ENCODE data around the gene GABRR2.
"Not testable (repeated sequence)": the region's sequence is repeated elsewhere in the genome, so short reads cannot be mapped to it uniquely, and the experiment has no call there.

Gene GABRR2

GRCh38 chr6:89324304-89324703 is 9.2 kb upstream of the GABRR2 start:
- DNase-seq (ENCODE audit: low read depth, low spot score) = no peak

DNA sequence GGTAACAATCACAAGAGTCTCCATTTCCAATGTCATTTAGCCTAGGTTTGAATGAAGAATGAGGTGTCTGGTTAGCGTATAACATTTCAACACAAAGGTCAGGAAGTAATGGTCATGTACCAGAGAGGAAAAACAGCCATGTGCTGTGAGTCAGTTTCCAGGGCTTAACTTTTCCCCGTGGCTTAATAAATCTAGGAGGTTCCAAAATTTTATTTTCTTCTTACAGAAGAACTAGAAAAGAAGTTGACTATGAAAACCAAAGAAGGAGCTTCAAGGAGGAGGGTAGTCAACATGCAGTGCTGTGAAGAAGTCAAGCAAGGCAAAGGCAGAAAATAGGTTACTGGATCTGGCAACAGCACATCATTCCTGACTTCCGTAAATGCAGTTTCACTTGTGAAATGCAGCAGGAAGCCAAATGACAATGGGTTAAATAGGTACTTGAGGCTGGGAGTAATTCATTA is 8.4 kb upstream of the GABRR2 start:
- no peak for DNase-seq (ENCODE audit: low read depth, low spot score)

- DNase-seq (ENCODE audit: low read depth, low spot score) = no peak
Observed at GRCh38 chr6:89321131-89321970, 6.3 kb upstream of the GABRR2 start.

DNA sequence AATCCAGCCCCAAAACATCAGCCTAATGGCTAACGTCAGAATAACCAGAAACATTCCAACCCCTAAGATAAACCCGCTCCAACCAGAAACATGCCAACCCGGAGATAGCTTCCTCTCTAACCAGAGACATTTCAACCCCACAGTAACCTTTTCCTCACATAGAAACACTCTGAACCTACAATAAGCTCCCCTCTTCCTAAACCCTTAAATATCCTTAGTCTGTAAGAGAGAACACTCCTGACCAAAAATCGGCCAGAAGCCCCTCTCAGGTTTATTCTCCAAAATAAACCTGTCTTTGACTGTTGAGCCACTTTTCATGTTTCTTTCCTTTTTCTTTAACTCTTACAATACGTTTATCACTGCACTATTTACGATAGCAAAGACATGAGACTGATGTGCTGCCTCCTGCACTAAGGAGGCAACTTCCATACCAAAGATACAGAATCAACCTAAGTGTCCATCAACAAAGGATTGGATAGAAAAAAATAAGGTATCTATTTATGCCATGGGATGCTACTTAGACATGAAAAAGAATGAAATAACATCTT is 5.0 kb upstream of the GABRR2 start:
- DNase-seq (ENCODE audit: low read depth, low spot score) = no peak

DNA sequence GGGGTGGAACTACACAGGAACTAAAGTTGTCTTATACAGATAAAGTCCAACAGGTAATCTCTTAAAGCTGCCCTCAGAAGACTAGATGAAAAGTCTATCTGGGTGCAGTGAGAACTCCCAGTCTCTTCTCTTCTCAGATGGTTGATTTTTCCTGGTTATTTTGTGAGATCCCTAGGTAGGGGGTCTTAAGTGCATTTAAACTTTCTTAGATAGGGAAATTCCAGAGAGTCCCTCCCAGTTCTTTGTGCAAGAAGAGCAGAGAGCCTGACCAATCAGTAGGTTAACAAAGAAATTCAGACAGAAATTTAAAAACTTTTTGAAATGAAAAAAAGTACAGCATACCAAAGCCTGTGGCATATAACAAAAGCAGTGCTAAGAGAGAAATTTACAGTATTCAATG is 2.0 kb upstream of the GABRR2 start:
- DNase-seq (ENCODE audit: low read depth, low spot score) = no peak

GRCh38 chr6:89314692-89315091 is 407 bp downstream of the GABRR2 start:
- no peak for DNase-seq (ENCODE audit: low read depth, low spot score)

- DNase-seq (ENCODE audit: low read depth, low spot score) = peak; percentile 95
Observed at GRCh38 chr6:89313006-89313405, 2.1 kb downstream of the GABRR2 start.

DNA sequence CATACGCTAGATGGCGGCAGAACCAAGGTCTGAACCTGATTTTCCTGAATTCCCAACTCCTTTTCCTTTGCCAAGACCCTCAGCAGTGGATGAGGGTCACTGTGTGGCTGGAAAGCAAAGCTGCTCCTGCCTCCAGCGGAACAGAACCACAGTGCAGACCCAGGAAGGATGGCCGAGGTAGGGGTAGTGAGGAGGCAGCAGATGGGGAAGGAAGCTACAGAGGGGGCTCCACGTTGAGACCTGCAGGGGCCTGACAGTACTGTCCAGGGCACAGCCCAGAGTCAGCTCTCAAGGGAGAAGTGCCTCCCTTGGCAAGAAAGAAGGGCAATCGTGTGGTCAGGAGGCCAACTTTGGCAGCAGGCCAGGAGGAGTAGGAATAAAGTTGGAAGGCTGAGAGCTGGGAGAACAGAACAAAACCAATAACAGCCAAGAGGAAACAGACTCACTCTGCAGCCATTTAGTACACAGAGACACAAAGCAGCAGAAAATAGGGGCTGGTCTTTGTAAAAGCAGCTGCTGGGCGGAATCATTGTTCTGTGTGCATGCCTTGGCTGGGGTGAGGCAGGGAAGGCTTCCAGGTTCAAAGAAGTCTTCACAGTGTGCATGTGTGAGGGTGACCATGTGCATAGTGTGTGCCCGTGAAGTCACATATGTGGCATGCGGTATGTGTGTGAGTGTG is 3.1 kb downstream of the GABRR2 start:
- peak; percentile 87 for DNase-seq (ENCODE audit: low read depth, low spot score)

DNA sequence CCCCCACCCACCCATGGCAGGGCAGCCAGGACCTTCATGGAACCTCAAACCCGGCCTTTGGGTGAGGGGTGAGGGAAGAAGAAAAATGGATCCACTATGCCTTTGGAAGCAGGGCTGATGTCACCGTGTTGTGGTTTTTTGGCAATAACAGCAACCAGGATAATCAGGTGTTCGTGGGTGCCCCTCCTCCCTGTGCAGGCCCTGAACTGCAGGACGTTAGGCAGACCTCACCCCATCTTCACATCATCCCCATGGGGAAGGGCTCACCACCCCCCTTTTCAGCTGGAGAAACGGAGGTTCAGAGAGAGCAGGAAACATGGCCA is 3.6 kb downstream of the GABRR2 start:
- DNase-seq (ENCODE audit: low read depth, low spot score) = no peak

GRCh38 chr6:89310929-89311328 is 4.2 kb downstream of the GABRR2 start:
- peak; percentile 46 for DNase-seq (ENCODE audit: low read depth, low spot score)

- no peak for DNase-seq (ENCODE audit: low read depth, low spot score)
Observed at GRCh38 chr6:89308525-89309395, 6.3 kb downstream of the GABRR2 start.

DNA sequence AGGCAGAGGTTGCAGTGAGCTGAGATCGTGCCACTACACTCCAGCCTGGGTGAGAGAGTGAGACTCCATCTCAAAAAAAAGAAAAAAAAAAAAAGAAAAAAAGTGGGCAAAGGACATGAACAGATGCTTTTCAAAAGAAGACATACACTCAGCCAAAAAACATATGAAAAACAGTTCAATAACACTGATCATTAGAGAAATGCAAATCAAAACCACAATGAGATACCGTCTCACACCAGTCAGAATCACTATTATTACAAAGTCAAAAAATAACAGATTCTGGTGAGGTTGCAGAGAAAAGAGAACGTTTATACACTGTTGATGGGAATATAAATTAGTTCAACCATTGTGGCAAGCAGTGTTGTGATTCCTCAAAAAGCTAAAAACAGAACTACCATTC is 10.6 kb downstream of the GABRR2 start:
- not testable (repeated sequence) for DNase-seq (ENCODE audit: low read depth, low spot score)

DNA sequence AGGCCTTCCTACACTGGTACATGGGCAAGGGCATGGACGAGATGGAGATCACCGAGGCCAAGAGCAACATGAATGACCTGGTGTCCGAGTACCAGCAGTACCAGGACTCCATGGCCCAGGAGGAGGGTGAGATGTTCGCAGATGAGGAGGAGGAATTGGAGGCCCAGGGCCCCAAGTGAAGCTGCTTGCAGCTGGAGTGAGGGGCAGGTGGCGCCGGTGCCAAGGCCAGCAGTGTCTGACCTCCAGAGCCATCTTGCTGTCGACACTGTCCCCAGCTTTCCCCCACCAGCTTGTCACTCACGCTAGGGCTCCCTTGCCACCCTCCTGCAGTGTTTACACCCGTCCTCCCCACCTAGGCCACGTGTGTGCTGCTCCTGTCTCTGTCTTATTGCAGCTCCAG is 12.2 kb downstream of the GABRR2 start:
- no peak for DNase-seq (ENCODE audit: low read depth, low spot score)

- DNase-seq (ENCODE audit: low read depth, low spot score) = no peak
Observed at GRCh38 chr6:89302195-89302770, 12.8 kb downstream of the GABRR2 start.

GRCh38 chr6:89301586-89302194 is 13.4 kb downstream of the GABRR2 start:
- no peak for DNase-seq (ENCODE audit: low read depth, low spot score)

DNA sequence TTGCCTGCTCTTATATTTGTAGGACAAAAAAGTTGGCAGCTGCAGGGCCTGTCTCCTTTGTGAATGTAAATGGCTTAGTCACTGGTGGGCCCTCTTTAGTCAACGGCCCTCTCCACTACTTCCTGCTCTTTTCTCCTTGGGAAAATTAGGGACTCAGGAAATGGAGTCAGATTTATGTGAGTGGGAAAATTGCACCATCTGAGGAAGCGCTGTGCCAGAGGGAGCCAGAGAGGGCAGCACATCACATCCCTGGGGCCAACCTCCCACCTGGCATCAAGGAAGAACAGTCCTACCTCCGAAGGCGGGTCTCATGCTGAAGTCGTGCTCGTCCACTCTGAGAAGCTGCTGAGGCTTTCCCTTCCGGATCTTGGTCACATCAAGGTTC is 15.6 kb downstream of the GABRR2 start:
- DNase-seq (ENCODE audit: low read depth, low spot score) = peak; percentile 30

DNA sequence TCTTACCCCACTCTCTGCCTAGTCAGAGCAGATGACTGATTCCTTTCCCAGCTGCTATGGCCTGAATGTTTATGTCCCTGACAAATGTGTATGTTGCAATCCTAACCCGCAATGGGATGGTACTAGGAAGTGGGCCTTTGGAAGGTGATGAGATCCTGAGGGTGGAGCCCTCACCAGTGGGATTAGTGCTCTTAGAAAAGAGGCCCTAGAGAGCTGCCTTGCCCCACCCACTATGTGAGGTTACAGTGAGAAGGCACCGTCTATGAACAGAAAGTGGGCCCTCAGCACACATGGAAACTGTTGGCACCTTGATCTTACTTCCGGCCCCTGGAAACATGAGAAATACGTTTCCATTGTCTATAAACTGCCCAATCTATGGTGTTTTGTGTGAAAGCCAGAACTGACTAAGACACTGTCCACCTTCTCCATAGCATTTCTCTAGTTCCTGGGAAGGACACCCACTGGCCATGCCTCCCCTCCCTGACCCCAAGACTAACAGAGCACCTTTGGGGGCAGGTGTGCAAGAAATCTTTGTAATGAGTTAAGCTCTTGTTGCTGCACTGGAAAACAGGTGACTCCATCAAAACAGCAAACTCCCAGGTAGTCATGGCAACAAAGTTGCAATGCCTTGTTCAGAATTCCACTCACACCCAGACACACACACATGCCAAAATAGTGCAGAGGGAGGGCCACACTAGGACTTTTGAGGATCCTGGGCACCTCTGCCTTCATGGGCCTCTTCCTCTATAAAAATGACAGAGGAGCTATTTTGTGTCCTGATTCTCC is 16.2 kb downstream of the GABRR2 start:
- DNase-seq (ENCODE audit: low read depth, low spot score) = peak; percentile 48

GRCh38 chr6:89297695-89298351 is 17.3 kb downstream of the GABRR2 start:
- DNase-seq (ENCODE audit: low read depth, low spot score) = peak; percentile 96

- no peak for DNase-seq (ENCODE audit: low read depth, low spot score)
Observed at GRCh38 chr6:89295981-89296380, 19.1 kb downstream of the GABRR2 start.

- not testable (repeated sequence) for DNase-seq (ENCODE audit: low read depth, low spot score)
Observed at GRCh38 chr6:89295116-89295515, 20.0 kb downstream of the GABRR2 start.

Measured in astrocyte of the hippocampus (primary cell).